Neuron (in vitro differentiated cells): ENCODE data around the gene LRRC4.

ENCODE experiments used
- H2AFZ ChIP-seq: one replicate; pipeline ENCODE4 v1.6.1; 2013; ENCODE audit warnings: low read depth, mild to moderate bottlenecking, inconsistent platforms, low read length, moderate library complexity
- H3K27me3 ChIP-seq: one replicate; pipeline ENCODE4 v1.6.1; 2013; ENCODE audit warnings: low read length; ENCODE audit not compliant: insufficient read depth
- H3K36me3 ChIP-seq: one replicate; pipeline ENCODE4 v1.6.1; 2013; ENCODE audit warnings: low read length; ENCODE audit not compliant: insufficient read depth
- H3K4me1 ChIP-seq: one replicate; pipeline ENCODE4 v1.6.1; 2013; ENCODE audit warnings: low read length; ENCODE audit not compliant: insufficient read depth
- H3K4me3 ChIP-seq: 2 replicates; pipeline ENCODE4 v1.5.1; 2013; ENCODE audit warnings: mild to moderate bottlenecking, low read length, moderate library complexity
- H3K9me3 ChIP-seq: one replicate; pipeline ENCODE4 v1.6.1; 2013; ENCODE audit warnings: low read length

Gene LRRC4

GRCh38 chr7:128053991-128054390 lies 22.8 kb upstream of the LRRC4 start:
- Histone ChIP-seq H3K36me3 (no peaks in the 10 kb centered on the region), H3K9me3 (no peaks in the 10 kb centered on the region), H3K4me3 (no peak overlapping the region), H3K4me1 (peaks cover 6% of the 10 kb centered on the region), H3K27me3 (no peaks in the 10 kb centered on the region), H2AFZ (no peak overlapping the region)

GRCh38 chr7:128053023-128053422 lies 21.8 kb upstream of the LRRC4 start:
- Histone ChIP-seq H3K9me3 (no peaks in the 10 kb centered on the region), H3K36me3 (no peaks in the 10 kb centered on the region), H3K4me3 (no peak overlapping the region), H2AFZ (no peak overlapping the region), H3K4me1 (peaks cover 3% of the 10 kb centered on the region), H3K27me3 (no peaks in the 10 kb centered on the region)

- Histone ChIP-seq H3K27me3 (no peaks in the 10 kb centered on the region), H2AFZ (no peak overlapping the region), H3K4me1 (peaks cover 3% of the 10 kb centered on the region), H3K4me3 (no peak overlapping the region), H3K36me3 (no peaks in the 10 kb centered on the region), H3K9me3 (no peaks in the 10 kb centered on the region)
Observed at GRCh38 chr7:128052404-128052803, 21.2 kb upstream of the LRRC4 start.

GRCh38 chr7:128045766-128046165 lies 14.5 kb upstream of the LRRC4 start:
- H3K27me3 ChIP-seq, result no peaks in the 10 kb centered on the region
- H3K36me3 ChIP-seq, result no peaks in the 10 kb centered on the region
- no peak overlapping the region for H3K4me3 ChIP-seq
- no peaks in the 10 kb centered on the region for H3K9me3 ChIP-seq
- H3K4me1 ChIP-seq, result peaks cover 15% of the 10 kb centered on the region
- no peak overlapping the region for H2AFZ ChIP-seq

DNA sequence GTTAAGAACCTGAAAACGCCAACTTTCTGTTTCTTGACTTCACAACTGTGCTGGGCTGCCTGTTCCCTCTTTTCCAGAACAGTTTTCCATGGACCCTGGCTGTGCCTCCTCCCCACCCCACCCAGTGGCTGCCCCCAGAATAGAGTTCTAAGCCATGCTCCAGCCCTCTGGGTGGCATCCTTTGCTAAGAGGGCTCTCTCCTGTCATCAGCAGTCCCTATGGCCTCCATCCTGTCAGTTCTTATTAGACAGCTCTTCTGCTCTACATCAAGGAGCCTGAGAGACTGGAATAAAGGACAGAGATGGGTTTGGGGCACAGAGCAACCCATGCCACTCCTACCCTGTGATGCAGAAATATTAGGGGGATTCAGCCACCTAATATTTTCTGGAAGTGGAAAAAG lies 13.9 kb upstream of the LRRC4 start:
- no peaks in the 10 kb centered on the region for H3K27me3 ChIP-seq
- no peak overlapping the region for H2AFZ ChIP-seq

DNA sequence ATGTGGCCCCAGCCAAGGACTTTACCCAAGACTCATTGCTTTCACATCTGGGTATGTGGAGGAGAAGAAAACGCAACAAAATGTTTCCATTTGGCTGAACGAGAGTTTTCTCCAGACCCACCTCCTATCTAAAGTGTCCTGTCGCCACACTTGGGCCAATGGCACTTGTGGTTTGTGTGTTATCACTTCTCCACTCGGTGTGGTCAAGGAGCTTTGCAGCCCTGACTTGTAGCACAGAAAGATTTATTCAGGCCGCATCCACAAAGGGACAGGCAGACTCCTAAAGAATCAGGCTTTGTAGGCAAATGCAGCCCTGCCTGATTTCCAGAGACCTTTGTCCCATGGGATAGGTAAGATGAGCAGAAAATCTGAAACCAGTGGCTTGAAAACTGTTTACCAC lies 12.8 kb upstream of the LRRC4 start:
- Histone ChIP-seq H3K4me1 (peaks cover 15% of the 10 kb centered on the region), H3K36me3 (no peaks in the 10 kb centered on the region), H3K4me3 (no peak overlapping the region), H2AFZ (no peak overlapping the region), H3K9me3 (no peaks in the 10 kb centered on the region), H3K27me3 (no peaks in the 10 kb centered on the region)

More for the DNA sequence above, 13.9 kb upstream of the LRRC4 start:
- no peak overlapping the region for H3K4me3 ChIP-seq
- no peaks in the 10 kb centered on the region for H3K36me3 ChIP-seq
- H3K4me1 ChIP-seq, result peaks cover 15% of the 10 kb centered on the region
- no peaks in the 10 kb centered on the region for H3K9me3 ChIP-seq

DNA sequence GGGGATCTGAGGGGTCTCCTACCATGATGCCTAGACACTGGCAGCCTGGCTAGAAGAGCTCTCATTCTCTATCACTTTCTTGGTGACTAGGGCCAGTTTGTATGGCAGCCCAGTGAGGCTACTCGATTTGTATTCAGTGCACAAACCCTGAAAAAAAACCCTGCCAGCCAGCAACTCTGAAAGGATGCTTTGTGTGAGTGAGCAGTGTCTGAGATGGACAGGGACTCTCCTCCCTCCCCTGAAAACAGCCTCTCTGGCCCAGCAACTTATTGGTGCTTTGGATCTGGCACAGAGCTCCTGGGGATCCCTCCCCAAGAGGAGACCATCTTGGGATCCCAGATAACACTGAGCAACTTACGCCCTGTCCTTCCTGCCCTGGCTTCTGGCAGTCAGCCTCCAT lies 10.8 kb upstream of the LRRC4 start:
- no peaks in the 10 kb centered on the region for H3K9me3 ChIP-seq
- H3K36me3 ChIP-seq, result no peaks in the 10 kb centered on the region
- H3K4me1 ChIP-seq, result peaks cover 15% of the 10 kb centered on the region
- H2AFZ ChIP-seq, result no peak overlapping the region
- no peaks in the 10 kb centered on the region for H3K27me3 ChIP-seq
- no peak overlapping the region for H3K4me3 ChIP-seq

- Histone ChIP-seq H3K9me3 (no peaks in the 10 kb centered on the region), H3K4me3 (no peak overlapping the region), H2AFZ (no peak overlapping the region)
Observed at GRCh38 chr7:128041203-128041602, 10.0 kb upstream of the LRRC4 start.

GRCh38 chr7:128040205-128040604 lies 9.0 kb upstream of the LRRC4 start:
- Histone ChIP-seq H3K4me1 (peaks cover 15% of the 10 kb centered on the region), H2AFZ (no peak overlapping the region), H3K9me3 (no peaks in the 10 kb centered on the region), H3K36me3 (no peaks in the 10 kb centered on the region), H3K27me3 (no peaks in the 10 kb centered on the region), H3K4me3 (no peak overlapping the region)

More at GRCh38 chr7:128041203-128041602, 10.0 kb upstream of the LRRC4 start:
- H3K36me3 ChIP-seq, result no peaks in the 10 kb centered on the region
- H3K27me3 ChIP-seq, result no peaks in the 10 kb centered on the region
- H3K4me1 ChIP-seq, result peaks cover 15% of the 10 kb centered on the region

DNA sequence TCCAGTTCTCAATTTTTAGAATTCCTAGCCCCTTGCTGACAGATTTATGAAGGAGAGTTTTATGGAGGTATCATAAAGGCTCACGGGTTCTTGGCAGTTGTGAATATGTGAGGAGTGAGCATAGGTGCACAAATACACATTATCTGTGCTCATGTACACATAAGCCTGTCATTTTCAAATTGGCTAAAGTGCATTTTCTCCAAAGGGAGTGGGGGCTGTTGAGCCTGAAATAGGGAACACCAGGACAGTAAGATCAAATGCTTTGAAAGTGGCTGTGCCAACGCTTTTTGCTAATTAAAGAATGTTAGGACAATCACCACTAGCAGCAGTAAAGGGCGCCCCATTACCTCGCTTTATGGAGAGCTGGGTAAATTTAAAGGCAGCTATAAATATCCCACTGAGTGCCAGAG lies 8.3 kb upstream of the LRRC4 start:
- no peak overlapping the region for H2AFZ ChIP-seq
- H3K4me1 ChIP-seq, result peaks cover 15% of the 10 kb centered on the region
- H3K4me3 ChIP-seq, result no peak overlapping the region
- H3K27me3 ChIP-seq, result no peaks in the 10 kb centered on the region
- no peaks in the 10 kb centered on the region for H3K9me3 ChIP-seq
- H3K36me3 ChIP-seq, result no peaks in the 10 kb centered on the region

- H3K27me3 ChIP-seq, result no peaks in the 10 kb centered on the region
- no peak overlapping the region for H3K4me3 ChIP-seq
- no peaks in the 10 kb centered on the region for H3K9me3 ChIP-seq
- H2AFZ ChIP-seq, result no peak overlapping the region
- H3K4me1 ChIP-seq, result peaks cover 19% of the 10 kb centered on the region
- H3K36me3 ChIP-seq, result no peaks in the 10 kb centered on the region
Observed at GRCh38 chr7:128037880-128038619, 6.8 kb upstream of the LRRC4 start.

- Histone ChIP-seq H3K36me3 (no peaks in the 10 kb centered on the region), H3K27me3 (no peaks in the 10 kb centered on the region), H3K4me1 (peaks cover 16% of the 10 kb centered on the region), H3K9me3 (no peaks in the 10 kb centered on the region), H2AFZ (no peak overlapping the region), H3K4me3 (no peak overlapping the region)
Observed at GRCh38 chr7:128037081-128037480, 5.8 kb upstream of the LRRC4 start.

DNA sequence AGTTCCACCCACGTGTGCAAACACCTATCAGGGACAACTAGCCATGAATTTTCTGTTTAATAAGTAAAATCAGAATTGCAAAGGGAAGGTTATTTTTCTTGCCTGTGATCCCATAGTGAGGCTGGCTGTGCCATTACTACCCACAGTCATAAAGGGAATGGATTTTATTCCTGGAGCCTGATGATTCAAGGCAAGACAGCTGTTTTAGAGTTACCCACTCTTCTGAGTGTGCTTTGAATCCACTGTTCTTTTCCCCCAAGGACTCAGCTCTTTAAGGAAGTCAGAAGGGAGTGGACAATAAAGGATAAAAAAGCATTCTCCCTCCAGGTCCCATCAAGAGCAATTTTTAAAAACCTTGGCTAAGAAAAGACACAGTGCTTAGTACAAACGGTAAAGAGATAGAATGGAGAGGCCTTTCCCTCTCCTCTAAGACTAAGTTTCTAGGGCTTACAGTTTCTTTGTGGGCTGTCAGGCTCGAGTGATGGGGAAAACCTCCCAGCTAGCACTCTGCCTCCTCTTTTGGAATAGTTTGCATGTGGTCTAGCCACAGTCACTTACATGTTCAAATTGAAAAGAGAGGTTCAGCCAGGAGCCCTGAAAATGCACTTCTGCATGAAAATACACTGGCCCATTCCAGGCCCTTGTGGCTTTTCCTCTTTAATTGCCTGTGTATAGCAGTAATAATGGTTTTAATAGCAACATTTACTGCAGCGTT lies 5.1 kb upstream of the LRRC4 start:
- H3K4me1 ChIP-seq, result peaks cover 10% of the 10 kb centered on the region
- no peaks in the 10 kb centered on the region for H3K36me3 ChIP-seq
- no peak overlapping the region for H2AFZ ChIP-seq
- no peaks in the 10 kb centered on the region for H3K9me3 ChIP-seq
- H3K4me3 ChIP-seq, result no peak overlapping the region
- no peaks in the 10 kb centered on the region for H3K27me3 ChIP-seq
